GM12878 (cell line): Measurements from ENCODE around the gene POFUT1. TPM values are rescaled to one million over a fixed set of nuclear protein-coding genes. Genes with fewer than 3 reads are reported as not detected.
A peak's percentile ranks its signal among the peaks of the same experiment; 100 is the strongest.

Source experiments
- ATAC-seq: fragments of 200-7000 bp; cut with Tn5 transposase; 3 replicates; pipeline ENCODE4 v1.9.1; 2020; ENCODE audit warnings: mild to moderate bottlenecking, moderate library complexity
- BruUV-seq: library from RNA; stranded (reverse); fragments of 400-500 nt; replicated peaks from 2 replicates; lab custom pipeline; 2021; lab: Mats Ljungman, UMichigan
- CTCF ChIA-PET: fragments of 300-600 bp; sonication (Branson Sonifier 250); formaldehyde crosslinking; extraction: SDS; loops from one replicate; lab custom pipeline; 2021; ENCODE audit warnings: inconsistent platforms; lab: Yijun Ruan, JAX
- POLR2A ChIA-PET: fragments of 350-600 bp; formaldehyde crosslinking; extraction: SDS; loops from one replicate; lab custom pipeline; 2021; ENCODE audit warnings: inconsistent platforms; lab: Charles Lee
- RAD21 ChIA-PET: fragments of 300-600 bp; sonication (Branson Sonifier 250); formaldehyde crosslinking; loops from one replicate; lab custom pipeline; 2023; ENCODE audit warnings: antibody characterized with exemption; ENCODE audit not compliant: unreplicated experiment; lab: Charles Lee
- SMC1A ChIA-PET: fragments of 300-600 bp; sonication (Branson Sonifier 250); formaldehyde crosslinking; loops from one replicate; lab custom pipeline; 2023; ENCODE audit not compliant: unreplicated experiment, uncharacterized antibody; lab: Charles Lee
- DNase-seq: peaks from one replicate; pipeline ENCODE4 v3.0.0-alpha.2; 2011; ENCODE audit warnings: low read depth, low spot score
- FAIRE-seq: peaks from 3 replicates; lab custom pipeline; 2011; peaks lifted over from hg19 to GRCh38; lab: Jason Lieb, UNC
- H2AFZ ChIP-seq: 2 replicates; pipeline ENCODE4 v1.6.0; 2011; ENCODE audit warnings: low read depth, low read length, control low read depth; ENCODE audit not compliant: control insufficient read depth
- H3K27ac ChIP-seq: 2 replicates; pipeline ENCODE4 v1.5.1; 2011; ENCODE audit warnings: control low read depth; ENCODE audit not compliant: control insufficient read depth, insufficient read depth
- H3K27me3 ChIP-seq, 2 experiments: replicated peaks in 1 of 2; 2 replicates each; pipeline versions ENCODE4 v1.6.0 to v1.6.1; 2011; ENCODE audit warnings: low read length in 1 of 2; ENCODE audit not compliant: control insufficient read depth in 2 of 2, insufficient read depth in 2 of 2
- H3K36me3 ChIP-seq, 2 experiments: 2 replicates each; pipeline ENCODE4 v1.5.1; 2011; ENCODE audit warnings: low read length in 1 of 2; ENCODE audit not compliant: control insufficient read depth in 2 of 2, insufficient read depth in 2 of 2
- H3K4me1 ChIP-seq: 2 replicates; pipeline ENCODE4 v1.6.1; 2011; ENCODE audit warnings: mild to moderate bottlenecking, low read length, moderate library complexity, mixed read lengths; ENCODE audit not compliant: control insufficient read depth, insufficient read depth
- H3K4me2 ChIP-seq: 2 replicates; pipeline ENCODE4 v1.6.0; 2011; ENCODE audit warnings: control low read depth; ENCODE audit not compliant: control insufficient read depth, insufficient read depth
- H3K4me3 ChIP-seq: fragments of 200-600 bp; sonication (generic); 2 replicates; pipeline ENCODE4 v1.5.1; 2016
- H3K79me2 ChIP-seq: 2 replicates; pipeline ENCODE4 v1.6.0; 2011; ENCODE audit warnings: low read length; ENCODE audit not compliant: control insufficient read depth, insufficient read depth
- H3K9ac ChIP-seq: 2 replicates; pipeline ENCODE4 v1.8.0; 2011; ENCODE audit warnings: low read length, control low read depth, mixed read lengths; ENCODE audit not compliant: control insufficient read depth, insufficient read depth
- H3K9me3 ChIP-seq: replicated peaks from 3 replicates; pipeline ENCODE4 v1.5.1; 2011; ENCODE audit warnings: mild to moderate bottlenecking, low read length; ENCODE audit not compliant: control insufficient read depth, insufficient read depth
- H4K20me1 ChIP-seq: 2 replicates; pipeline ENCODE4 v1.6.0; 2011; ENCODE audit not compliant: control insufficient read depth, insufficient read depth
- BCL11A ChIP-seq: IDR thresholded peaks from 2 replicates; pipeline ENCODE4 v1.6.1; 2011; ENCODE audit warnings: low read depth, low read length
- E2F4 ChIP-seq: IDR thresholded peaks from 2 replicates; pipeline ENCODE4 v1.6.1; 2012; ENCODE audit warnings: low read depth, low read length, improper control_type of control experiment
- EP300 ChIP-seq, 2 experiments: fragments of 150-350 bp in 1 of 2; IDR thresholded peaks; 2 replicates each; pipeline ENCODE4 v1.6.1; 2011 to 2012; ENCODE audit warnings: low read depth in 2 of 2, low read length in 2 of 2, borderline replicate concordance in 1 of 2, improper control_type of control experiment in 1 of 2, inconsistent platforms in 1 of 2; ENCODE audit not compliant: control insufficient read depth in 1 of 2
- ESRRA ChIP-seq: IDR thresholded peaks from 2 replicates; pipeline ENCODE4 v1.6.1; 2012; ENCODE audit warnings: mild to moderate bottlenecking, low read length, improper control_type of control experiment
- EZH2 ChIP-seq: IDR thresholded peaks from 2 replicates; pipeline ENCODE4 v1.6.1; 2012; ENCODE audit warnings: low read depth, mild to moderate bottlenecking, control low read depth, inconsistent platforms, low read length, borderline replicate concordance; ENCODE audit not compliant: control insufficient read depth
- FOS ChIP-seq: IDR thresholded peaks from 3 replicates; pipeline ENCODE4 v1.6.1; 2011; ENCODE audit warnings: borderline replicate concordance; ENCODE audit not compliant: insufficient read length; ENCODE audit errors: extremely low read depth
- GABPA ChIP-seq: IDR thresholded peaks from 2 replicates; pipeline ENCODE4 v1.6.1; 2014; ENCODE audit warnings: antibody characterized with exemption, low read depth, mild to moderate bottlenecking, inconsistent platforms
- MAX ChIP-seq: IDR thresholded peaks from 2 replicates; pipeline ENCODE4 v1.6.1; 2012; ENCODE audit warnings: low read depth, low read length, improper control_type of control experiment
- MTA3 ChIP-seq: IDR thresholded peaks from 2 replicates; pipeline ENCODE4 v1.6.1; 2012; ENCODE audit warnings: low read length, inconsistent platforms, borderline replicate concordance
- NBN ChIP-seq: fragments of 450-650 bp; IDR thresholded peaks from 2 replicates; pipeline ENCODE4 v1.6.1; 2016
- NR2C1 ChIP-seq: fragments of 450-650 bp; IDR thresholded peaks from 2 replicates; pipeline ENCODE4 v1.6.1; 2017; ENCODE audit warnings: antibody characterized with exemption, mild to moderate bottlenecking, moderate library complexity
- PAX8 ChIP-seq: fragments of 450-650 bp; IDR thresholded peaks from 2 replicates; pipeline ENCODE4 v1.6.1; 2017; ENCODE audit warnings: mild to moderate bottlenecking, moderate library complexity
- POLR2AphosphoS2 ChIP-seq: IDR thresholded peaks from 2 replicates; pipeline ENCODE4 v1.6.1; 2011; ENCODE audit warnings: low read depth, mild to moderate bottlenecking, low read length, improper control_type of control experiment, moderate library complexity
- POU2F2 ChIP-seq: IDR thresholded peaks from 3 replicates; pipeline ENCODE4 v1.6.1; 2011; ENCODE audit warnings: low read depth, mild to moderate bottlenecking, low read length, borderline replicate concordance
- RBBP5 ChIP-seq: fragments of 200-600 bp; sonication (generic); conservative IDR thresholded peaks from 2 replicates; pipeline ENCODE4 v1.6.1; 2016
- SRF ChIP-seq, 2 experiments: IDR thresholded peaks; 2 replicates each; pipeline ENCODE4 v1.6.1; 2011; ENCODE audit warnings: low read depth in 2 of 2, low read length in 2 of 2, mild to moderate bottlenecking in 1 of 2, moderate library complexity in 1 of 2
- STAT1 ChIP-seq: fragments of 450-650 bp; conservative IDR thresholded peaks from 2 replicates; pipeline ENCODE4 v1.6.1; 2014; ENCODE audit warnings: antibody characterized with exemption, mild to moderate bottlenecking
- USF2 ChIP-seq: IDR thresholded peaks from 2 replicates; pipeline ENCODE4 v1.6.1; 2011; ENCODE audit warnings: low read depth, low read length, improper control_type of control experiment, borderline replicate concordance
- ZBED1 ChIP-seq: IDR thresholded peaks from 2 replicates; pipeline ENCODE4 v1.6.1; 2016; ENCODE audit warnings: borderline replicate concordance
- ZNF207 ChIP-seq: fragments of 450-650 bp; IDR thresholded peaks from 2 replicates; pipeline ENCODE4 v1.6.1; 2014; ENCODE audit warnings: antibody characterized with exemption, mild to moderate bottlenecking, borderline replicate concordance
- ZNF384 ChIP-seq: IDR thresholded peaks from 2 replicates; pipeline ENCODE4 v1.6.1; 2012; ENCODE audit warnings: low read depth, mild to moderate bottlenecking, low read length, improper control_type of control experiment, borderline replicate concordance
- WGBS: methylation state at CpG from one replicate; pipeline ENCODE4 v1.1.6; 2016; ENCODE audit warnings: low lambda C conversion rate; ENCODE audit not compliant: insufficient replicate concordance, insufficient coverage; ENCODE audit errors: missing lambda C conversion rate; 5-methylcytosine and 5-hydroxymethylcytosine counted together
- in situ Hi-C: fragments of 300-500 bp; cut with MboI; formaldehyde crosslinking; loops from 9 replicates; pipeline ENCODE4 v1.14.3; 2018; ENCODE audit warnings: mixed read lengths
- intact Hi-C: fragments of 100-400 bp; cut with micrococcal nuclease; formaldehyde crosslinking; loops from one replicate; pipeline ENCODE4 v1.14.2; 2022; ENCODE audit not compliant: unreplicated experiment
- polyA plus RNA-seq, 11 experiments: library from polyadenylated mRNA; depleted of rRNA in 4 of 11; unstranded in 6 of 11; stranded (reverse) in 5 of 11; fragments of >200 nt; fragmentation: Nextera tagmentation in 4 of 11; fragmentation: Illumina TruSeq in 1 of 11; extraction: Ambion mirVana in 4 of 11; extraction: Trizol in 1 of 11; gene quantifications; 1 replicate in 1 of 11; 2 replicates in 10 of 11; pipeline versions ENCODE4 v1.2.1 to v1.2.3, GENCODE V29; 2011 to 2016; ENCODE audit warnings: inconsistent platforms in 2 of 11, missing spikeins in 2 of 11, low read depth in 1 of 11
- total RNA-seq, 4 experiments: library from RNA; depleted of rRNA in 3 of 4; stranded (reverse); fragments of >200 nt in 3 of 4; fragmentation: Illumina TruSeq in 1 of 4; extraction: Trizol in 1 of 4; gene quantifications; 2 replicates each; pipeline versions ENCODE4 v1.2.1 to v1.2.3, GENCODE V29; 2013 to 2021
- TF ChIP-seq, protein P1 (sequence below): fragments of 450-650 bp; IDR thresholded peaks from 2 replicates; pipeline ENCODE4 v1.6.1; 2014; ENCODE audit warnings: mild to moderate bottlenecking

POFUT1 gene
- total and polyA plus RNA-seq, 10 of the 15 experiments (the other 5 are each of a cell fraction or from before 2014, with no cell fraction given): 2.6 to 33.4 (median 23.1) TPM

DNA sequence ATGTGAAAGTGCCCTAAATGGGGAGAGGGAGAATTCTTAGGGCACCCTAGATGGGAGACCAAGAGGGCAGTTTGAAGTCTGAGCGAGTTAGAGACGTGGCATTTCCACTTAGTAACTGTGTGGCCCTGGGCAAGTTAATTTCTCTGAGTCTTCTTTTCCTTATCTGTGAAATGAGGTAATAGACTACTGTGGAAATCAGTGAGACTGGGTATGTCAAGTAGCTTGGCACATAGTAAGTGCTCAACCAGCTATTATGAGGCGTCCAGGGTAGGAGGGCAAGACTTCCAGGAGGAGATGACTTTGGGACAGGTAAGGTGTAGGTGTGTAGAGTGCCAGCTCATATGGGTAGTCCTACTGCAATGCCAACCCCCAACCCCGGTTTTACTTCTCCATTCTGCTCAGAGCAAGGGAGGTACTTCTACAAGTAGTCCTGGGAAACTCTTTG is 70.5 kb downstream of the POFUT1 start:
- BruUV-seq: TSS peak; percentile 57
- ChIA-PET CTCF (interaction anchor here (0.6 to 1.3 kb wide), 2 partner anchors 25 to 69 kb away, joined by 3 read pairs; no protein-coding TSS in a partner anchor), POLR2A (interaction anchor here (0.8 to 1.6 kb wide), 4 partner anchors 11 to 169 kb away, joined by 3 to 7 read pairs (median 5); partner anchors contain the start of gene TM9SF4), SMC1A (interaction anchor here (0.6 to 4.6 kb wide), 8 partner anchors 8 to 72 kb away, joined by 3 to 28 read pairs (median 3); no protein-coding TSS in a partner anchor), RAD21 (interaction anchor here (0.7 to 1.5 kb wide), 3 partner anchors 9 to 80 kb away, joined by 3 to 4 read pairs (median 3); partner anchors contain the start of gene ASXL1)
- Histone ChIP-seq H2AFZ (peak overlapping the region; percentile 28), H3K4me3 (peak overlapping the region; percentile 98), H3K79me2 (peaks cover 47% of the 10 kb centered on the region), H3K9me3 (no peaks in the 10 kb centered on the region; the same call in 1 of the 3 replicates), H3K4me2 (peak overlapping the region; percentile 35), H3K4me1 (peaks cover 12% of the 10 kb centered on the region), H4K20me1 (no peaks in the 10 kb centered on the region), H3K27ac (peak overlapping the region; percentile 81), H3K27me3 (no peaks in the 10 kb centered on the region), H3K36me3 (0 out of 4 replicates have a peak, but pooled peaks cover 0 to 3% of the 10 kb centered on the region in 2 experiments), H3K9ac (peak overlapping the region; percentile 96)
- WGBS: 0% methylated on average over 4 of the region's 4 CpGs
- ATAC-seq: peak; percentile 90
- in situ Hi-C loops (no loop called here), intact Hi-C loops (loop anchor here (2.0 kb wide), 1 partner anchor 81 kb away; the partner anchor contains the start of gene ASXL1)
- FAIRE-seq: peak; percentile 94
- DNase-seq: peak; percentile 67
- no peak for TF ChIP-seq POLR2AphosphoS2
- peak; percentile 62 for TF ChIP-seq BCL11A
- no peak for TF ChIP-seq EZH2
- no peak for TF ChIP-seq PAX8
- no peak for TF ChIP-seq SRF (IDR thresholded peaks at IDR 0.05; ENCODE audit: low read depth in 2 of 2, low read length in 2 of 2)
- TF ChIP-seq NBN: 0 out of 2 replicates have a peak, but pooled peaks have one; percentile 25
- TF ChIP-seq, protein P1, sequence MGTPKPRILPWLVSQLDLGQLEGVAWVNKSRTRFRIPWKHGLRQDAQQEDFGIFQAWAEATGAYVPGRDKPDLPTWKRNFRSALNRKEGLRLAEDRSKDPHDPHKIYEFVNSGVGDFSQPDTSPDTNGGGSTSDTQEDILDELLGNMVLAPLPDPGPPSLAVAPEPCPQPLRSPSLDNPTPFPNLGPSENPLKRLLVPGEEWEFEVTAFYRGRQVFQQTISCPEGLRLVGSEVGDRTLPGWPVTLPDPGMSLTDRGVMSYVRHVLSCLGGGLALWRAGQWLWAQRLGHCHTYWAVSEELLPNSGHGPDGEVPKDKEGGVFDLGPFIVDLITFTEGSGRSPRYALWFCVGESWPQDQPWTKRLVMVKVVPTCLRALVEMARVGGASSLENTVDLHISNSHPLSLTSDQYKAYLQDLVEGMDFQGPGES: no peak
- 0 out of 2 replicates have a peak, but pooled peaks have one; percentile 17 for TF ChIP-seq GABPA
- TF ChIP-seq ZNF384: no peak
- TF ChIP-seq MAX: no peak
- TF ChIP-seq NR2C1: no peak
- TF ChIP-seq RBBP5: no peak
- no peak for TF ChIP-seq E2F4
- TF ChIP-seq EP300 (IDR thresholded peaks at IDR 0.05; ENCODE audit: borderline replicate concordance in 1 of 2, control insufficient read depth in 1 of 2, low read depth in 2 of 2, low read length in 2 of 2): peak in 1 of 2 experiments; percentile 49; a peak in 1 of 4 replicates
- no peak for TF ChIP-seq FOS
- no peak for TF ChIP-seq ZBED1
- TF ChIP-seq MTA3: no peak; the same call in 1 of the 2 replicates
- TF ChIP-seq STAT1: no peak
- TF ChIP-seq POU2F2: peak; percentile 45; the same call in 1 of the 3 replicates
- no peak for TF ChIP-seq ZNF207
- no peak for TF ChIP-seq ESRRA
- TF ChIP-seq USF2: no peak
